ELR (cell line): ENCODE data around the gene TUBD1.
A peak's percentile ranks its signal among the peaks of the same experiment; 100 is the strongest.
"Not testable (repeated sequence)": the region's sequence is repeated elsewhere in the genome, so short reads cannot be mapped to it uniquely, and the experiment has no call there.

Experiments
- DNase-seq: peaks from one replicate; pipeline ENCODE4 v3.0.0-alpha.2; 2015; ENCODE audit warnings: low read depth

The TUBD1 gene

GRCh38 chr17:59892924-59893675 is at the start of gene TUBD1, which contains the start of gene RPS6KB1:
Gene TUBD1, minus strand, starts transcription at chr17:59892943. Its CDS starts 1,941 bp downstream, at chr17:59891002.
Gene RPS6KB1, plus strand, starts transcription at chr17:59893121. Its CDS starts 64 bp downstream, at chr17:59893185.
- peak; percentile 100 for DNase-seq

GRCh38 chr17:59941131-59941530 is 48.4 kb upstream of the TUBD1 start:
- no peak for DNase-seq

GRCh38 chr17:59940697-59941096 is 48.0 kb upstream of the TUBD1 start:
- DNase-seq, result not testable (repeated sequence)

- not testable (repeated sequence) for DNase-seq
Observed at GRCh38 chr17:59933317-59933716, 40.6 kb upstream of the TUBD1 start.

GRCh38 chr17:59930768-59931167 is 38.0 kb upstream of the TUBD1 start:
- DNase-seq, result peak; percentile 24

GRCh38 chr17:59930121-59930520 is 37.4 kb upstream of the TUBD1 start:
- not testable (repeated sequence) for DNase-seq

- DNase-seq, result not testable (repeated sequence)
Observed at GRCh38 chr17:59920637-59921036, 27.9 kb upstream of the TUBD1 start.

GRCh38 chr17:59916446-59916845 is 23.7 kb upstream of the TUBD1 start:
- DNase-seq, result no peak

- DNase-seq, result peak; percentile 72
Observed at GRCh38 chr17:59914274-59914854, 21.6 kb upstream of the TUBD1 start.

- DNase-seq, result no peak
Observed at GRCh38 chr17:59907467-59907866, 14.7 kb upstream of the TUBD1 start.

- DNase-seq, result no peak
Observed at GRCh38 chr17:59903455-59903854, 10.7 kb upstream of the TUBD1 start.

- no peak for DNase-seq
Observed at GRCh38 chr17:59901604-59902003, 8.9 kb upstream of the TUBD1 start.

GRCh38 chr17:59899099-59899498 is 6.4 kb upstream of the TUBD1 start:
- DNase-seq, result no peak

GRCh38 chr17:59897090-59897489 is 4.3 kb upstream of the TUBD1 start:
- DNase-seq, result peak; percentile 62

GRCh38 chr17:59893676-59894100 is 945 bp upstream of the TUBD1 start:
- peak; percentile 51 for DNase-seq

GRCh38 chr17:59892251-59892923 is 356 bp downstream of the TUBD1 start:
- DNase-seq, result no peak

- peak; percentile 73 for DNase-seq
Observed at GRCh38 chr17:59890720-59891119, 2.0 kb downstream of the TUBD1 start.

- no peak for DNase-seq
Observed at GRCh38 chr17:59888145-59888750, 4.5 kb downstream of the TUBD1 start.

GRCh38 chr17:59884861-59885260 is 7.9 kb downstream of the TUBD1 start:
- DNase-seq, result no peak

GRCh38 chr17:59878624-59879023 is 14.1 kb downstream of the TUBD1 start:
- no peak for DNase-seq

- no peak for DNase-seq
Observed at GRCh38 chr17:59877965-59878364, 14.8 kb downstream of the TUBD1 start.

- no peak for DNase-seq
Observed at GRCh38 chr17:59876107-59876506, 16.6 kb downstream of the TUBD1 start.

GRCh38 chr17:59874376-59874775 is 18.4 kb downstream of the TUBD1 start:
- no peak for DNase-seq
